A549 (cell line): Measurements from ENCODE around the gene SWSAP1. TPM values are rescaled to one million over a fixed set of nuclear protein-coding genes. Genes with fewer than 3 reads are reported as not detected.

ENCODE experiments used
- ATAC-seq, 2 experiments: fragments of 200-7000 bp in 1 of 2; fragments of >200 bp in 1 of 2; cut with Nextera tagmentation in 1 of 2; cut with Tn5 transposase in 1 of 2; 3 replicates each; pipeline versions ENCODE4 v1.8.0 to v1.9.1; 2018 to 2020; ENCODE audit warnings: mild to moderate bottlenecking in 1 of 2, moderate library complexity in 1 of 2
- CTCF ChIA-PET: fragments of 300-600 bp; sonication (Branson Sonifier 250); formaldehyde crosslinking; extraction: SDS; loops from one replicate; lab custom pipeline; 2021; ENCODE audit warnings: antibody characterized with exemption, inconsistent platforms; lab: Yijun Ruan, JAX
- POLR2A ChIA-PET: fragments of 350-600 bp; formaldehyde crosslinking; extraction: SDS; loops from one replicate; lab custom pipeline; 2021; ENCODE audit warnings: antibody characterized with exemption, inconsistent platforms; lab: Yijun Ruan, JAX
- DNase-seq, 2 experiments: peaks; one replicate each; pipeline versions ENCODE4 v3.0.0 to v3.0.0-alpha.2; 2011 to 2016; ENCODE audit warnings: low read depth in 1 of 2, low spot score in 1 of 2
- FAIRE-seq: peaks from 2 replicates; lab custom pipeline; 2011; peaks lifted over from hg19 to GRCh38; lab: Jason Lieb, UNC
- H3K27ac ChIP-seq, 2 experiments: fragments of >200 bp; sonication (Bioruptor Twin); formaldehyde crosslinking; 3 replicates each; pipeline ENCODE4 v1.5.1; 2016 to 2017
- H3K4me1 ChIP-seq: fragments of >200 bp; sonication (Bioruptor Twin); formaldehyde crosslinking; 3 replicates; pipeline ENCODE4 v1.6.1; 2016
- H3K4me2 ChIP-seq: fragments of >200 bp; sonication (Bioruptor Twin); formaldehyde crosslinking; 3 replicates; pipeline ENCODE4 v1.6.1; 2016
- H3K4me3 ChIP-seq: fragments of >200 bp; sonication (Bioruptor Twin); formaldehyde crosslinking; 3 replicates; pipeline ENCODE4 v1.5.1; 2016
- H3K9me3 ChIP-seq: fragments of >200 bp; sonication (Bioruptor Twin); formaldehyde crosslinking; 3 replicates; pipeline ENCODE4 v1.6.1; 2016
- BHLHE40 ChIP-seq: IDR thresholded peaks from 2 replicates; pipeline ENCODE4 v1.6.1; 2012; ENCODE audit warnings: low read depth, low read length, inconsistent platforms
- CBX2 ChIP-seq: fragments of 200-600 bp; sonication (generic); IDR thresholded peaks from 2 replicates; pipeline ENCODE4 v1.6.1; 2016; ENCODE audit warnings: low read depth, mild to moderate bottlenecking, borderline replicate concordance
- CTCF ChIP-seq: fragments of >200 bp; sonication (Bioruptor Twin); formaldehyde crosslinking; IDR thresholded peaks from 3 replicates; pipeline ENCODE4 v1.5.1; 2016
- FOSB ChIP-seq: fragments of 250-450 bp; sonication (Bioruptor Pico); IDR thresholded peaks from 2 replicates; pipeline ENCODE4 v1.5.0; 2020; ENCODE audit warnings: mild to moderate bottlenecking, moderate library complexity
- FOXS1 ChIP-seq: fragments of 250-450 bp; sonication (Bioruptor Pico); IDR thresholded peaks from 2 replicates; pipeline ENCODE4 v1.5.0; 2020; ENCODE audit warnings: mild to moderate bottlenecking, moderate library complexity
- HES2 ChIP-seq: fragments of >200 bp; sonication (Bioruptor Twin); formaldehyde crosslinking; IDR thresholded peaks from 2 replicates; pipeline ENCODE4 v1.6.1; 2016
- HEYL ChIP-seq: fragments of 250-450 bp; sonication (Bioruptor Pico); IDR thresholded peaks from 2 replicates; pipeline ENCODE4 v1.8.0; 2021; ENCODE audit warnings: mild to moderate bottlenecking, moderate library complexity
- HOXB5 ChIP-seq: fragments of 250-450 bp; sonication (Bioruptor Pico); IDR thresholded peaks from 2 replicates; pipeline ENCODE4 v1.5.0; 2020; ENCODE audit warnings: mild to moderate bottlenecking, moderate library complexity
- MYC ChIP-seq: IDR thresholded peaks from 2 replicates; pipeline ENCODE4 v1.6.1; 2012; ENCODE audit warnings: mild to moderate bottlenecking, inconsistent platforms, low read length, improper control_type of control experiment, borderline replicate concordance
- NR3C1 ChIP-seq: fragments of >200 bp; sonication (Bioruptor Twin); formaldehyde crosslinking; IDR thresholded peaks from 3 replicates; pipeline ENCODE4 v1.6.1; 2017
- PBX3 ChIP-seq: IDR thresholded peaks from 2 replicates; pipeline ENCODE4 v1.6.1; 2012
- POLR2A ChIP-seq: IDR thresholded peaks from 2 replicates; pipeline ENCODE4 v1.6.1; 2012; ENCODE audit warnings: mild to moderate bottlenecking, low read length
- RARB ChIP-seq: fragments of 250-450 bp; sonication (Bioruptor Pico); IDR thresholded peaks from 2 replicates; pipeline ENCODE4 v1.8.0; 2021; ENCODE audit warnings: mild to moderate bottlenecking, moderate library complexity
- RNF2 ChIP-seq: fragments of 200-600 bp; sonication (generic); IDR thresholded peaks from 2 replicates; pipeline ENCODE4 v1.6.1; 2016; ENCODE audit warnings: low read depth, mild to moderate bottlenecking, antibody characterized with exemption, moderate library complexity, borderline replicate concordance
- SREBF2 ChIP-seq: fragments of 450-650 bp; IDR thresholded peaks from 2 replicates; pipeline ENCODE4 v1.6.1; 2014; ENCODE audit warnings: mild to moderate bottlenecking, moderate library complexity
- USF2 ChIP-seq: fragments of 450-650 bp; IDR thresholded peaks from 2 replicates; pipeline ENCODE4 v1.6.1; 2014; ENCODE audit warnings: antibody characterized with exemption
- ZFP36 ChIP-seq: fragments of 450-650 bp; IDR thresholded peaks from 2 replicates; pipeline ENCODE4 v1.6.1; 2014; ENCODE audit warnings: borderline replicate concordance; ENCODE audit not compliant: partially characterized antibody
- WGBS: methylation state at CpG from one replicate; pipeline ENCODE4 v1.1.6; 2017; ENCODE audit errors: missing lambda C conversion rate; 5-methylcytosine and 5-hydroxymethylcytosine counted together
- polyA plus RNA-seq, 4 experiments: library from polyadenylated mRNA; depleted of rRNA in 3 of 4; stranded (reverse); fragments of >200 nt; fragmentation: RNase III in 1 of 4; extraction: RNeasy Plus Mini Kit Qiagen cat#74134 plus additional on column Dnase treatment in 1 of 4; gene quantifications; 2 replicates in 3 of 4; 3 replicates in 1 of 4; pipeline ENCODE4 v1.2.3, GENCODE V29; 2011 to 2017

Gene SWSAP1
- polyA plus RNA-seq, 2 of the 4 experiments (the other 2 are of a cell fraction), result 1.3 to 1.5 TPM

- CTCF ChIA-PET, result interaction anchor here (0.6 to 3.3 kb wide), 4 partner anchors 14 to 80 kb away, joined by 3 to 20 read pairs (median 6); partner anchors contain the start of genes ODAD3 and PRKCSH
- FAIRE-seq, result no peak
These were observed 47.1 kb downstream of the SWSAP1 start for GRCh38 chr19:11421371-11422098.

GRCh38 chr19:11422163-11423065 lies 47.9 kb downstream of the SWSAP1 start:
- H3K4me1 ChIP-seq, result no peaks in the 10 kb centered on the region
- POLR2A ChIA-PET, result interaction anchor here (1.9 to 3.5 kb wide), 2 partner anchors 41 to 48 kb away, joined by 5 to 11 read pairs; partner anchors contain the start of gene SWSAP1
- WGBS, result 54% methylated on average over 16 of the region's 56 CpGs
- peak overlapping the region; percentile 31; the same call in 2 of the 3 replicates for H3K4me3 ChIP-seq
- no peak overlapping the region for H3K27ac ChIP-seq
- TF ChIP-seq RARB (no peak), POLR2A (no peak), HOXB5 (no peak), RNF2 (no peak)
- DNase-seq (peak; percentile 48 to 60), ATAC-seq (peak; percentile 51 to 71; a peak in 5 of 6 replicates), FAIRE-seq (no peak)
- CTCF ChIA-PET, result interaction anchor here (0.5 to 3.3 kb wide), 7 partner anchors 13 to 1478 kb away, joined by 3 to 20 read pairs (median 4); partner anchors contain the start of genes ODAD3 and PRKCSH
- H3K4me2 ChIP-seq, result peak overlapping the region; percentile 64
- H3K9me3 ChIP-seq, result no peaks in the 10 kb centered on the region

More at GRCh38 chr19:11421371-11422098, 47.1 kb downstream of the SWSAP1 start:
- POLR2A ChIA-PET, result interaction anchor here (1.9 to 3.5 kb wide), 2 partner anchors 40 to 47 kb away, joined by 5 to 11 read pairs; partner anchors contain the start of gene SWSAP1
- WGBS, result 86% methylated on average over 14 of the region's 36 CpGs
- peak in 1 of 2 experiments; percentile 18; a peak in 2 of 6 replicates for ATAC-seq
- Histone ChIP-seq H3K4me3 (peak overlapping the region; percentile 31; the same call in 2 of the 3 replicates), H3K9me3 (no peaks in the 10 kb centered on the region), H3K4me2 (peak overlapping the region; percentile 64), H3K4me1 (no peaks in the 10 kb centered on the region), H3K27ac (no peak overlapping the region)
- TF ChIP-seq CTCF, result no peak
- DNase-seq, result peak in 1 of 2 experiments; percentile 6

- no peak for ATAC-seq
- no peaks in the 10 kb centered on the region for H3K4me1 ChIP-seq
- H3K4me3 ChIP-seq, result no peak overlapping the region
- ChIA-PET CTCF (interaction anchor here (1.1 to 3.3 kb wide), 4 partner anchors 12 to 59 kb away, joined by 3 to 20 read pairs (median 6); partner anchors contain the start of genes ODAD3 and PRKCSH), POLR2A (interaction anchor here (1.1 to 1.9 kb wide), 2 partner anchors 12 to 42 kb away, joined by 3 to 5 read pairs; partner anchors contain the start of genes ODAD3 and PRKCSH)
- no peak for DNase-seq
- no peak overlapping the region for H3K4me2 ChIP-seq
- WGBS, result 76% methylated on average over 24 of the region's 27 CpGs
- TF ChIP-seq HEYL (CRISPR knock-in tag) (no peak), ZFP36 (no peak), BHLHE40 (no peak), FOSB (CRISPR knock-in tag) (no peak), SREBF2 (no peak), NR3C1 (no peak), MYC (no peak), RARB (no peak), PBX3 (no peak), HES2 (no peak), USF2 (no peak), FOXS1 (no peak), CBX2 (no peak)
- H3K27ac ChIP-seq, result no peak overlapping the region
- no peaks in the 10 kb centered on the region for H3K9me3 ChIP-seq
- no peak for FAIRE-seq
These were observed 48.8 kb downstream of the SWSAP1 start for GRCh38 chr19:11423164-11423790.
